HG02970 (cell line): Measurements from ENCODE around the gene PRICKLE2.

Source experiments
- ATAC-seq: cut with Tn5 transposase; IDR thresholded peaks from one replicate; pipeline ENCODE4 v1.9.1; 2021; ENCODE audit warnings: mild to moderate bottlenecking, moderate library complexity, moderate number of reproducible peaks; ENCODE audit not compliant: unreplicated experiment, low FRiP score

PRICKLE2 gene, protein sequence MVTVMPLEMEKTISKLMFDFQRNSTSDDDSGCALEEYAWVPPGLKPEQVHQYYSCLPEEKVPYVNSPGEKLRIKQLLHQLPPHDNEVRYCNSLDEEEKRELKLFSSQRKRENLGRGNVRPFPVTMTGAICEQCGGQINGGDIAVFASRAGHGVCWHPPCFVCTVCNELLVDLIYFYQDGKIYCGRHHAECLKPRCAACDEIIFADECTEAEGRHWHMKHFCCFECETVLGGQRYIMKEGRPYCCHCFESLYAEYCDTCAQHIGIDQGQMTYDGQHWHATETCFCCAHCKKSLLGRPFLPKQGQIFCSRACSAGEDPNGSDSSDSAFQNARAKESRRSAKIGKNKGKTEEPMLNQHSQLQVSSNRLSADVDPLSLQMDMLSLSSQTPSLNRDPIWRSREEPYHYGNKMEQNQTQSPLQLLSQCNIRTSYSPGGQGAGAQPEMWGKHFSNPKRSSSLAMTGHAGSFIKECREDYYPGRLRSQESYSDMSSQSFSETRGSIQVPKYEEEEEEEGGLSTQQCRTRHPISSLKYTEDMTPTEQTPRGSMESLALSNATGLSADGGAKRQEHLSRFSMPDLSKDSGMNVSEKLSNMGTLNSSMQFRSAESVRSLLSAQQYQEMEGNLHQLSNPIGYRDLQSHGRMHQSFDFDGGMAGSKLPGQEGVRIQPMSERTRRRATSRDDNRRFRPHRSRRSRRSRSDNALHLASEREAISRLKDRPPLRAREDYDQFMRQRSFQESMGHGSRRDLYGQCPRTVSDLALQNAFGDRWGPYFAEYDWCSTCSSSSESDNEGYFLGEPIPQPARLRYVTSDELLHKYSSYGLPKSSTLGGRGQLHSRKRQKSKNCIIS

DNA sequence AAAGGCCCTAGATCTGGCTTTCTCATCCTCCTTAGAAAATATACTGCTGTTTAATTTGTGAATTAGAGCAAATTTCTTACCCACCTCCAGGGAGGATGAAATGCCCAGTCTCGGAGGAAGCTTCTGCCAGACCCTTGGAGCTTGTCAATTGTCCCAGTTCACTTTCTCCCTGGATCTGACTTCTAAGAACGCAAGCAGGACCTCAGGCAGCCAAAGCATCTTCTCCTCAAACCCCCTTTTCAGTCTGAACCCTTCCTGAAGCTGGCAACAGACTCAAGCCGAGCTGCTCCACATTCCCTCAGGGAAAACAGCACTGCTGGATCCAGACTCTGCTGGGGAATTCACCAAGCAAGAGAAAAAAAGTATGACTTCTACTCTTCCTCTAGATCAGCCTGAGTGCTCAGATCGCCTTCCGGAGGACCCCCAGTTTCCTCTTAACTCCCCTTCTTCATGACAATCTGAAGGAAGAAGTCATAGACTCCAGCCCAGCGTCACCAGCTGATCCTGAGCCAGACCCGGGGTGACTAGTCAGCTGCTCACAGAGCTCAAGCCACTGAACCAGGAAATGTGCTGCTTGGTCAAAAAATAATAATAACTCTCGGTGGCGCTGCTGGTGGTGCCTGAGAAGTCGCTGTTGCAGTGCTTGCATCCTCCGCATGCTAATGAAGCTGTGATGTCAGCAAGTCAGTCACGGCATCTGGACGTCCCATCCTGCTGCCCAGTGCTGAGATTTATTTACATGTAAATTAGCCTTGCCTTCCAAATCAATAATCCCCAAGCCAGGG is at the start of gene PRICKLE2:
Gene PRICKLE2, minus strand, starts transcription at position 641 of the 785 bp plus-strand sequence. CDS start 26,539 bp downstream, outside the sequence.
- peak; percentile 54 for ATAC-seq

DNA sequence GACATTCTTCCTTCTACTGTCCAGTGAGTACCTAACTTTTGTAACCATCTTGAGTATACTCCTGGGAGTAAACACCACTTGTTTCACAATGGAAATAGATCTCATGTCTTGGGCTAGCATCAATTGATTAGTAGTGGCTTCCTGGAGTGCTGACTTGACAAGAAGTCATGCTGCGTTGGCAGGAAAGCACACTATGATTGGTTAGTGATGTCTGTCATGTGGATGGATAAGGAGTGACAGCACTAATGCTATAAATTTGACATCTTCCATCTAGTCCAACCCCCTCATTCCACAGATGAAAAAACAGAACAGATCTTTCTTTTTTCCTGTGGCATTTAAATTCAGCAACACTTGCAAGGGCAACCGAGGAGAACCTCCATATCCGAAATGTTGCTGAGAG is 47.6 kb upstream of the PRICKLE2 start:
- no peak for ATAC-seq

DNA sequence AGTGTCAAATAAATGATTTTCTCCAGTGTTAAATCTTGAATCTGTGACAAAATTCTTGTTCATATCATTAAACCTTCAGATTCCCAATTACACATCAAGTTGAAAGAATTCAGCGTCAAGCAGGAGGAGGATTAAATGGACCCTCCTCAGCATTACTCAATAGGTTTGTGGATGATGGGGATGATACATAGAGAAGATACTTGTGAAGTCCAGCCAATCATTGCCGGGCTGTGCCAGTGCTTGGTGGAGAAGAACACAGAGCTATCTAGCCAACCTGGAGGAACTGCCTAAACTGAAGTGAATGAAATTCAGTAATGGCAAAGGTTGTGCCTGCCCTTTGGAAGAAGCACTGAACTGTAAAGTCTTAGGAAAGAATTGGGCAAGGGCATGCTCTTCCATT is 47.0 kb upstream of the PRICKLE2 start:
- ATAC-seq, result no peak

DNA sequence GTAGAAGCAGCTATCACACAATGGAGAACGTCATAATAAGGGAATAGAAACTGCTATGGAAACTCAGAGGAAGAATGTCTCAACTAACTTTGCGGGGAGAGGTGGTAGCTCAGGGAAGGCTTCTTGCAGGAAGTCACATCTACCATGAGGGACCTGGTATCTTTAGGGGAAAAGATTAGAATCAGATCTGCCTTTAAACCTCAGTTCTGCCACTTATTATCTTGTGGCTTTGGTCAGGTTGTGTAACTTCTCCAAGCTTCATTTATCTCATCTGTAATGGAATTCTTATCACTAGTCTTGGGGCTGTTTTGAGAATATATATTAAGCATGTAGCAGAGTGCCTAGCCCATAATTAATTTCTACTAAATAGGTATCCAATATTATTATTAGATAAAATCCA is 46.4 kb upstream of the PRICKLE2 start:
- ATAC-seq, result no peak

DNA sequence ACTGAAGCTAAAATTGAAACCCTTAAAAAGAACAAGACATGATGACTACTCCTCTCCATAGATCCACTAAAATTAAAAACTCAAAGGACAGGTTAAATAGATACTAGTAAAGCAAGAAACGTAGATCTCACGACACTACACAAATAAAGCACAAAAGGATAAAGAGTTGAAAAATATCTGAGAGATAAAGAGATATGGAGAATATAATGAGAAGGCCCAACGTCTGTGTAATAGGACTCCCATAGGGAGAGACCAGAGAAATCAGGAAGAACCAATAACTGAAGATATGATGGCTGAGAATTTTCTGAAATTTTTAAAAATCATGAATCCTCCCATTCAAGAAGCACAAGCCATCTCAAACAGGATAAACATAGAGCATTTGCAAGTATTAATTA is 45.6 kb upstream of the PRICKLE2 start:
- ATAC-seq, result no peak

DNA sequence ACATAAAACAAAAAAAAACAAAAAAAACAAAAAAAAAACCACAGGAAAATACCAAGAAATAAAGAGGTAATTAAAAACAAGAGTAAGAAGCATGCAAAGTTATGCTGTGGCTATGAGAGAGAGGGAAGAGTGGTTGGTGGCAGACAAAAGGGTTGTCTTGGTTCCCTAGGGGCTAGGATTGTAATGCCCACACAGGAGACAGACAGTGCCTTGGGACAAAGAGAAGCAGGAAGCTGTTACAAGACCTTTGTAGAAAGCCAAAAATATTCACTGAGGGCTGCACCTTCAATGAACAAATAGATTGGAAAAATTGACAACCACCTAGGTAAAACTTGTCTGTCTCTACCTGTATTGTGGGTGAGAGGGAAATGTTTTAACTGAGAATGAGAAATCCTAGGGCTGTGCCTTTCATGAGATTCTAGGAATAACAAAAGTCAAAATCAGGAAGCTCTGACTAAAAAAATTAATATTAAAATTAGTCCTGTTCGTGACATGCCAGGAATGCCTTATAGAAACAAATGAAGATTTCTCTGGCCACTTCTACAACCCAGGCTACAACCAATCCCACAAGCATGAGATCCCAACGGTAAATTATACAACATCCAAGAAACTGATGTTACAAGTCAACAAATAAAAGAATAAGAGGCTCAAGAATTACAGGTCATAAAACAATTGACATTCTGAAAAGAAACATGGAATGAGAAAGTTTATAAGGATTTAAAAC is 45.0 kb upstream of the PRICKLE2 start:
- no peak for ATAC-seq

DNA sequence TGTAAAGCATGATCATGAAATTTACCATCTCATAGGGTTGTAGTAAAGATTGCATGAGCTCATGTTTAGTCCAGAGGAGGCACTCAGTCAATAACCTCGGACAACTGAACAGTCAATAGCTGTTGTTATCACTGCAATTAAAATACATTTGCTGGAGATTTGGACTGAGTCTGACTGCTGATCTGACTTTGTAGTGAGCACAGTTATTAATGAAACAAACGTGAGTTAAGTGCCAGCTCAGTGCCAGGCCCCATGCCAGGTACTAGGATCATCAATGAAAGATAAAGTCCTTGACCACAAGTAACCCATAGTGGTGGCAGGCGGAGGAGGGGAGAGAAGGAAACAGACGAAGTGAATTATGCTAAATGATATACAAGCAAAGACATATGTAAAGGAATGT is 43.7 kb upstream of the PRICKLE2 start:
- ATAC-seq, result no peak

DNA sequence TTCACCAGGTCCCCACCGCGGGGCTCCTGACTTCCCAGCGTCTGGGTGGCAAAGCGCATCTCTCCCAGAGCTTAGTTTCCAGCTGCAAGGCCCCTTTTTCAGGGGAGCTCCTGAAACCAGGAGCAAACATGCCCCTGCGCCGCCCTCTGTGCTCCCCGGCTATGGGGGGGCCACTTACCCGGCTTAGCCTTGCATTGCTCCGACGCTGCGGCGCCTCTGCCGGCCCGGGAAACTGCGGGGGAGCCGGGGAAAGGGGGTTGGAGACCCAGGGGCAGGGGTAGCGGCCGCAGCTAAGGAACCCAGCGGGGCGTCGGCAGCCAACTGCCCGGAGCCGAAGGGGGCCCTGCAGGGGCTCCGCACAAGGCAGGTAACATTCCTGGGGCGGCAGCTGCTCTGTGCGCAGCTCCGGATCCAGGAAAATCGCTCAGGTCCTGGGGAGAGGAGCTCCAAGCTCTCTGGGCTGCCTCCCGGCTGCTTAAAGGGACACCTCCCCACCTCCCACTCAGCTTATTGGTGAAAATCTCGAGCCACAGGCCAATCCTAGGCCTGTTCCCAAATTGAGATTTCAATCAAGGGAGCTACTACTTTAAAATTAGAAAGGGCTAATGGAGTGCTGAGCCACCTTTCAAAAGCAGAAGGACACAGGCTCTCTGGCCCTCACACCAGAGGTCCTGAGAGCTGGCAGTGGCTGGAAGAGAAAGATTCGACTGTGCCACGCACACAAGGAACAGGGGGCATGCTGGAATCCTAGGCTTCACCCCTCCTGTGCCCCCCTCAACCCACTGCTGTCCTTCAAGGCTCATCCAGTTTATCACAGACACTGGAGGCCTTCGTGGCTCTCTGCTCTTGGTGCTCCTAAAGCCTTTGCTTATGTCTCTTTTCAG is 42.7 kb upstream of the PRICKLE2 start:
- ATAC-seq, result no peak

DNA sequence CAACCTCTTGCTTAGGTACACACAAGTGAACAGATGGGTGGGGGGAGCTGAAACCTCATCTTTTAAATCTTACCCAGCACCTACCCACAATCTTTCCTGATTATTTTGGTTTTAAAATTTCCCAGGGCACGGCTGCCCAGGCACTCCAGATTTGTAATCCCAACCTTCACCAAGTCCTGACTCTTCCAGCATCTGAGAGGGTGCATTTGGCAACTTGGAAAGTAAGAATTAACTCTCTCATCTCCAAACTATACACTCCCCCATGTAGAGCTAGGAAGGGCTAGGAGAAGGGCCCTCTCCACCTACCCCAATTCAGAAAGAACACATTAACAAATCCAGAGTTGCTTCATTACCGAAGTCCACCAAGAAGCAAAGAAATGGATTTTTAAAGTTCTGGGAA is 41.7 kb upstream of the PRICKLE2 start:
- ATAC-seq, result no peak

DNA sequence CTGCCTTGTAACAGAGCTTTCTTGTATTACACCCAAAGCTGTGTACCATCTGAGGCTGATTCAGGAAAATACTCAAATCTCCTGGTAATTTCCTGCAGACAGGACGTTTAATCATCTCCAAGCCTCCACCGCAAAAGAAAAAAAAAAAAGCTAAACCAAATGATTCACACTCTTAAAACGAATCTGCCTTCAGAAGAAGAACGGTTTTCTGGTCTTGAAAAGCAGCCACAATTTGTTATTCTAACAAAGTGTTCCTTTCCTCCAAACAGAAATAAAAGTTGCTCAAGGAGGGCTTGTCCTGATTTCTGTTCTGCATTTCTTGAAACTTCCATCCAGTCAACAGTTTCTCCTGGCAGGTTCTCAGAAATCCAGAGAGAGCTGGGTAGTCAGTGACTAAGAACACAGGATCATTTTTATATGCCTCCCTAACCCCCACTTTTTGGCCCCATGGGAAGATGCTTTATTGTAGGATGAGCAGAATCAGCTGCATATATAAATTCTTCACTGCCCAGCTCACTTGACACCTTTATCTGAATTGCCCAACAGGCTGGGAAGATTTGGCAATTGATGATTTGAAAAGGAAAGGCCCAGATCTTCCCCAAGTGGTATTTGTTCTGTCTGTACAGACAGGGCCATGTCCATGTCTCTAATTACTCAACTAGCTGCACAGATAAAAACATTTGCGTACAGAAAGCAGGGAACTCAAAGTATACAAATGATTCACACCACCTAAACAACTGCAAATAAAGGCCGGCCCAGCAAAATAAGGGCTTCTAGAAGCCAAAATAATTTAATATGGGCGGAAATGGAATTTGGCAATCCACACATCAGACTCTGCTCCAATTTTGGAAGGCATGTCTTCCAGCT is 41.0 kb upstream of the PRICKLE2 start:
- ATAC-seq, result no peak

DNA sequence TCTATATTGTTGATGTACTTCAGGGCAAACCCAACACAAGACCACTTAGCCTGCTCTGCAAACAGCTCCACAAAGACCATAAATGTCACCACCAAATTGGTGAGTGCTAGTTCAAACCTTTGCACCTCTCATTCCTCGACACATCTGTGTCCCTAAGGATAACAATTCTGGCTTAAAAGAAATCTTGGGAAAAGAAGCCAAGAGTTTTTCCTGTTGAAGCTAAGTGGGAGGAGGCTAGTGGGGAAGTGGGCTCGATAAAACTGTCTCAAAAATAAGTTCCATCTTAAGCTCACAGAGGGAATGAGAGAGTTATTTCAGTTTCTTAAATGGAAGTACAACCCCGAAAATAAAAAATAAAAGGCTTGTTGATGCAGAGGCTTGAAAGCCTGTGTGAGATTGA is 40.4 kb upstream of the PRICKLE2 start:
- no peak for ATAC-seq

DNA sequence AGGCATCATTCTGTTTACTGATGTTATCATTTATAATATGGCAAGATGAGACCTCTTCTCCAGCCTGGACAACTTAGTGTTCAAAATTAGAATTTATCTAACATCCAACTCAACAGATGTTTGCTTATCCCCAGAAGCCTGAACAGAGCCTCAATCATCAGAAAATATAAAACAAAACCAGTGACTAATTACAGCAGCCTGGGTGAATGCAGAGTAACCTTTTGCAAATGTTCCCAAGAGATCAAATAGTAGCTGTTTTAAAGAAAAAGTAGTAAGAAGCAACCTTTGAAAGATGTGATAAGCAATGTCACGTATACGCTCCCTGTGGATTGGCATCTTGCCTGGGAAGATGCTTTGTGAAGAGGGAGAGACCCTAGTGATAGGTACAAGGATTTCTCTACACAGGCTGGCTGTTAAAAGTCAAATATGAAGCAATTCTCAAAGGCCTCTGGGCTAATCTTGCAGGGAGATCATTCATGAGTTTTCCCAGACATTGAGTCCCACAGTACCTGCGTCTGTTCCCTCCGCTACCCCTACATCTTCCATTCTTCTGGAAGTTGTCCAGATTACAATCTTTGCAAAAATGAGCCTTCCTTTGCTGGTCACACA is 39.3 kb upstream of the PRICKLE2 start:
- ATAC-seq, result no peak

DNA sequence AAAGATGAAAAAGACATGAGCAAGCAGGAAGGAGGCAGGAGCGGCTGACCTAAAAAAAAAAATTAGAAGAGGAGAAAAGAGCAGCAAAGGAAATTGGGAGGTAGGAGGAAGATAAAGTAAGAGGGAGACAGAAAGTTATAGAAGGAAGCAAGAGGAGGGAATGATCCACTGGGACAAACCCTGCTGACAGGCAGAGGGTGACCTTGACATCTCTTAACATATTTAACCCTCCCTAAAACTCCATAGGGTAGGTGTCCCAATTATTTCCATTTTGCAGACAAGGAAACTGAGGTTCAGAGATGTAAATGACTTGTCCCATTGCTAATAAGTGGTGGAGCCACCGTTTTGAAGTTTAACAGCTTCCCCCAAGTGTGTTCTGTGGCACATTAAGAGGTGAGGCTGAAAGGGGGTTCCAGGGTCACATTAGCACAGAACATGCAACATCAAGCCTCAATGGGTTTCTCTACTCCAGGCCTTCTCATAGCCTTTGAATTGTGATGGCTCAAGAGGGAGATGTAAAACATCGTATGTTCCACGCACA is 37.4 kb upstream of the PRICKLE2 start:
- no peak for ATAC-seq

DNA sequence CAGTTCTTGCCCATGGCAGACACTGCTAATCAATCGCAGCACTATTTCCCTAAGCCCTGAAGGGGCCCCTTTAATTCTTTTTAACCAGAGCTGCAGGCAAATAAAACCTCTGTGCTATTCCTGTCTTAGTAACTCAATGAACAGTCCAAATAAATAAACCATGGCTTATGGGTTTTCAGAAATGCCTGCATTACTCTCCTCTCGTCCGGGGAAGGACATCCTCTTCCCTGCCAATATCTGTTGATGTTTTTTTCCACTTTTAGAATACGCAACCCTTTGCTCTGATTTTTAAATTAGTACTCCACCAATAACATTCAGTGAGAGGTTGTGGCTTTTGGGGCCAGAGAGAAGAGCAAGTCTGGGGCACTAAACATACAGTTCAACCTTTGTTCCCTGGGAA is 35.2 kb upstream of the PRICKLE2 start:
- ATAC-seq, result no peak

DNA sequence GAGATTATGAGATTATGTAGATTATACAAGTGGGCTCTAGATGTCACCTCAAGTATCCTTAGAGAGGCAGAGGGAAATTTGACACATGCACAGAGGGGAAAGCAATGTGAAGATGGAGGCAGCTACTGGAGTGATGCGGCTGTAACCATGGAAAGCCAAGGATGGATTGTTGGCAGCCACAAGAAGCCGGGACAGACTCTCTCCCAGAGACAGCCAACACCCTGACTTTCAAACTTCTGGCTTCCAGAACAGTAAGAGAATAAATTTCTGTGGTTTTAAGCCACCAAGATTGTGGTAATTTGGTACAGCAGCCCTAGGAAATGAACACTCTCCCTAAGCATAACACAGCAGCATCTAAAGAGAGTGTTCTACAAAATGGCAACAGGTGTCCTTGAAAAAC is 34.4 kb upstream of the PRICKLE2 start:
- ATAC-seq, result no peak

DNA sequence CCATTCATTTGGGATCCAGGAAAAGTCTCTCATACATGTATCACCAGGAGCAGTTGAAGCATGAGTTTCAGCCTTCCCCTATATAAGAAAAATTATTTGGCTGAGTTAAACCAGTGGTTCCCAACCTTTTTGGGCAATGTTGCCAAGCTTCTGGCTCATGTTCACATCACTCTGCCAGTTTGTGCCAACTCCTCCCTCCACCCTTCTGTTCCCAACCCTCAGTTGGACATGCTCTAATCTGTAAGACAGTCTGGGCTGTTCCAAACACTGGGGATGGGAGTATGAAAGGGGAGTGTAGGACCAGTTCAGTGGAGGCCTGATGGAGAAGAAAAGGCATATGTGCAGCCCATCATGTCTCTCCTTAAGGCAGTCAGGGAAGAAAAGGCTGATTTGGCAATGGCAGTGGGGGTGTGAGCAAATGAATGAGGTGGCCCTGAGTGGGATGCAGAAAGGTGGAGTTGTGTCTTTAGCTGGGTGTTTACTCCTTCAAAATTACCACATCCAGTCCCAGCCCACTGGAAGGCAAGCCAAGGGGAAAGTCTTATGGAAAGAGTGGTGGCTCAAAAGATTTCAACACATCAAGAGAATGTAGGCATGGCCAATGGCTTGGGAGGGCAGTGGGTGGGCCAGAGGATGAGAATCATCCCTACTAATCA is 32.0 kb upstream of the PRICKLE2 start:
- no peak for ATAC-seq

DNA sequence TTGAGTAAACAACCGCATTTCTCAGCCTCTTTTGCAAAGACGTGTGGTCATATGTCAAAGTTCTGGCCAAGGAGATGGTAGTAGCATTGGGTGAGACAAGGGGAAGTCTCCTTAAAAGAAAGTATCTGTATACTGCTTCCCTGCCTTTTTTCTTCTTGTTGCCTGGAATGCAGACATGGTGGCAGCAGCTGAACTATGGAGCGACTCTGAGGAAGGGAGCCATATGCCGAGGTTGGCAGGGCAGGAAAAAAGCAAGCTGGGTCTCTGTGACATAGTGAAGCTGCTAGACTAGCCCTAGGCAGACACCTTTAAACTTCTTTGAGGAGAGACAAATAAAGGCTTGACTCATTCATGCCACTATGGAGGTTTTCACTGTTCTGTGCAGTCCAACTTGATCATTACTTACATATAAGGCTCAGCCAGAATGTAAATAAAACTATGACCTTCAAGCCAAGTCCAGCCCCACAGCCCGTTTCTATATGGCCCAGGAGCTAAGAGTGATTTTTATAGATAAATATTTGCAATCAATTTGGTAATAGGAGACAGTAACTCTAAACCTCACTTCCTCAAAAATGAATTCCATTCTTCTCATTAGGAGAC is 30.6 kb upstream of the PRICKLE2 start:
- no peak for ATAC-seq
